Measurements from ENCODE around the gene ZBTB20. TPM values are rescaled to one million over a fixed set of nuclear protein-coding genes. Genes with fewer than 3 reads are reported as not detected.

Gene ZBTB20
- total RNA-seq, 1 experiment from 2014 or later: 12.8 TPM

GRCh38 chr3:114432310-114432709 is 714.8 kb downstream of the ZBTB20 start:
- Histone ChIP-seq H3K9me3 (no peaks in the 10 kb centered on the region), H3K36me3 (ENCODE audit: control insufficient read depth, insufficient read depth, low read length) (no peaks in the 10 kb centered on the region), H3K4me3 (ENCODE audit: low read depth, low read length) (no peak overlapping the region), H3K27me3 (replicated peaks; ENCODE audit: control insufficient read depth, insufficient read depth, low read length) (no peaks in the 10 kb centered on the region), H3K4me1 (no peaks in the 10 kb centered on the region)
- no peak overlapping the region for H3K4me3 Mint-ChIP-seq (ENCODE audit: unreplicated experiment)
- DNase-seq: no peak
- no peak for TF ChIP-seq CTCF (IDR thresholded peaks at IDR 0.05; ENCODE audit: insufficient read depth in 1 of 2, low read depth in 1 of 2, low read length in 1 of 2, severe bottlenecking in 1 of 2, unreplicated experiment in 1 of 2)
- ChIA-PET CTCF (interaction anchor here (1.2 kb wide), 1 partner anchor 14 kb away, joined by 4 read pairs; no protein-coding TSS in a partner anchor), POLR2A (no interaction called here)
- no peaks in the 10 kb centered on the region for H3K9me3 Mint-ChIP-seq (ENCODE audit: unreplicated experiment)
- no peaks in the 10 kb centered on the region for H3K4me1 Mint-ChIP-seq (ENCODE audit: low read depth, unreplicated experiment)
- H3K36me3 Mint-ChIP-seq (ENCODE audit: insufficient read depth, unreplicated experiment): no peaks in the 10 kb centered on the region
- H3K27me3 Mint-ChIP-seq (ENCODE audit: insufficient read depth, unreplicated experiment): no peaks in the 10 kb centered on the region
- intact Hi-C loops (cut with micrococcal nuclease; ENCODE audit: unreplicated experiment): no loop called here
- H3K27ac Mint-ChIP-seq (ENCODE audit: unreplicated experiment): no peak overlapping the region
- no TSS peak for BruUV-seq (replicated peaks)

GRCh38 chr3:114428044-114428595 is 719.0 kb downstream of the ZBTB20 start:
- ChIA-PET CTCF (no interaction called here), POLR2A (no interaction called here)
- intact Hi-C loops (cut with micrococcal nuclease; ENCODE audit: unreplicated experiment): no loop called here
- Mint-ChIP-seq H3K27me3 (ENCODE audit: insufficient read depth, unreplicated experiment) (no peaks in the 10 kb centered on the region), H3K9me3 (ENCODE audit: unreplicated experiment) (peaks cover 10% of the 10 kb centered on the region), H3K4me1 (ENCODE audit: low read depth, unreplicated experiment) (no peaks in the 10 kb centered on the region), H3K4me3 (ENCODE audit: unreplicated experiment) (no peak overlapping the region), H3K27ac (ENCODE audit: unreplicated experiment) (no peak overlapping the region), H3K36me3 (ENCODE audit: insufficient read depth, unreplicated experiment) (no peaks in the 10 kb centered on the region)
- Histone ChIP-seq H3K9me3 (no peaks in the 10 kb centered on the region), H3K36me3 (ENCODE audit: control insufficient read depth, insufficient read depth, low read length) (no peaks in the 10 kb centered on the region), H3K27me3 (replicated peaks; ENCODE audit: control insufficient read depth, insufficient read depth, low read length) (no peaks in the 10 kb centered on the region), H3K4me3 (ENCODE audit: low read depth, low read length) (no peak overlapping the region), H3K4me1 (no peaks in the 10 kb centered on the region)
- no TSS peak for BruUV-seq (replicated peaks)
- DNase-seq: no peak
- no peak for TF ChIP-seq CTCF (IDR thresholded peaks at IDR 0.05; ENCODE audit: insufficient read depth in 1 of 2, low read depth in 1 of 2, low read length in 1 of 2, severe bottlenecking in 1 of 2, unreplicated experiment in 1 of 2)

GRCh38 chr3:114427285-114428043 is 719.6 kb downstream of the ZBTB20 start:
- no peak for TF ChIP-seq CTCF (IDR thresholded peaks at IDR 0.05; ENCODE audit: insufficient read depth in 1 of 2, low read depth in 1 of 2, low read length in 1 of 2, severe bottlenecking in 1 of 2, unreplicated experiment in 1 of 2)
- no peaks in the 10 kb centered on the region for H3K9me3 ChIP-seq
- Mint-ChIP-seq H3K27ac (ENCODE audit: unreplicated experiment) (no peak overlapping the region), H3K36me3 (ENCODE audit: insufficient read depth, unreplicated experiment) (no peaks in the 10 kb centered on the region), H3K4me1 (ENCODE audit: low read depth, unreplicated experiment) (no peaks in the 10 kb centered on the region), H3K9me3 (ENCODE audit: unreplicated experiment) (peaks cover 10% of the 10 kb centered on the region), H3K27me3 (ENCODE audit: insufficient read depth, unreplicated experiment) (no peaks in the 10 kb centered on the region), H3K4me3 (ENCODE audit: unreplicated experiment) (no peak overlapping the region)
- no peaks in the 10 kb centered on the region for H3K36me3 ChIP-seq (ENCODE audit: control insufficient read depth, insufficient read depth, low read length)
- intact Hi-C loops (cut with micrococcal nuclease; ENCODE audit: unreplicated experiment): no loop called here
- H3K4me3 ChIP-seq (ENCODE audit: low read depth, low read length): no peak overlapping the region
- ChIA-PET POLR2A (no interaction called here), CTCF (no interaction called here)
- no peaks in the 10 kb centered on the region for H3K4me1 ChIP-seq
- no peaks in the 10 kb centered on the region for H3K27me3 ChIP-seq (replicated peaks; ENCODE audit: control insufficient read depth, insufficient read depth, low read length)
- no TSS peak for BruUV-seq (replicated peaks)
- DNase-seq: no peak

All from Caco-2 (cell line).